ENCODE measurements around the gene RASL12. TPM values are rescaled to one million over a fixed set of nuclear protein-coding genes. Genes with fewer than 3 reads are reported as not detected.

Gene RASL12
- polyA plus RNA-seq, 2 of the 4 experiments (the other 2 are of a cell fraction): 0.08 to 0.34 TPM

DNA sequence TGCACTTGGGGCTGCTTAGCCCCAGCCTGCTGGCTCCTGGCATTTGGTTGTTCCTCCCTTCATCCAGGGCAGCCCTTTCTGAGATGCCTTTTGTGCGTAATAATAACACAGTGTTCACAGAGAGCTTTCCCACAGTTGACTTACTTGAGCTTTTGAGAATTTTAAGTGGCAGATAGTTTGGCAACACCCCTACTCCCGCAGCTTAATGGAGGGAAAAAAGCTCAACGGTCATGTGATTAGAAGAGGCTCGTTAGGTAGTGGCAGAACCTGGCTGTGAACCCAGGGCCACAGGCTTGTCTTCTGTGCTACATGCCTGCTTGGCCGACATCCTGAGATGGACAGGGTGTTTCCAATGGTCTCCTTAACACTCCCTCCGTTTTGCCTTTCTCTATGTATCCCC, 13.5 kb upstream of the RASL12 start:
- no peak for ATAC-seq
- ChIA-PET CTCF (interaction anchor here (1.4 to 32.9 kb wide), 4 partner anchors 20 to 350 kb away, joined by 4 to 1280 read pairs (median 130); partner anchors contain the start of genes MTFMT, RASL12 and SLC51B), POLR2A (no interaction called here)
- no peak overlapping the region for H3K4me2 ChIP-seq
- no peaks in the 10 kb centered on the region for H3K9me3 ChIP-seq
- no peak for DNase-seq (ENCODE audit: low read depth in 1 of 2, low spot score in 1 of 2)
- H3K4me3 ChIP-seq: no peak overlapping the region
- H3K4me1 ChIP-seq: peaks cover 7% of the 10 kb centered on the region; the same call in 1 of the 3 replicates
- WGBS (ENCODE audit: missing lambda C conversion rate): 58% methylated on average over 6 of the region's 6 CpGs
- H3K27ac ChIP-seq: no peak overlapping the region
- no peak for FAIRE-seq
- TF ChIP-seq, protein P1, sequence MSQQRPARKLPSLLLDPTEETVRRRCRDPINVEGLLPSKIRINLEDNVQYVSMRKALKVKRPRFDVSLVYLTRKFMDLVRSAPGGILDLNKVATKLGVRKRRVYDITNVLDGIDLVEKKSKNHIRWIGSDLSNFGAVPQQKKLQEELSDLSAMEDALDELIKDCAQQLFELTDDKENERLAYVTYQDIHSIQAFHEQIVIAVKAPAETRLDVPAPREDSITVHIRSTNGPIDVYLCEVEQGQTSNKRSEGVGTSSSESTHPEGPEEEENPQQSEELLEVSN (IDR thresholded peaks at IDR 0.05; ENCODE audit: borderline replicate concordance, low read depth): no peak
- TF ChIP-seq HEYL (CRISPR knock-in tag; IDR thresholded peaks at IDR 0.05): no peak
- no peak for TF ChIP-seq ESRRA (IDR thresholded peaks at IDR 0.05; ENCODE audit: borderline replicate concordance, low read length)
- TF ChIP-seq, protein P2, sequence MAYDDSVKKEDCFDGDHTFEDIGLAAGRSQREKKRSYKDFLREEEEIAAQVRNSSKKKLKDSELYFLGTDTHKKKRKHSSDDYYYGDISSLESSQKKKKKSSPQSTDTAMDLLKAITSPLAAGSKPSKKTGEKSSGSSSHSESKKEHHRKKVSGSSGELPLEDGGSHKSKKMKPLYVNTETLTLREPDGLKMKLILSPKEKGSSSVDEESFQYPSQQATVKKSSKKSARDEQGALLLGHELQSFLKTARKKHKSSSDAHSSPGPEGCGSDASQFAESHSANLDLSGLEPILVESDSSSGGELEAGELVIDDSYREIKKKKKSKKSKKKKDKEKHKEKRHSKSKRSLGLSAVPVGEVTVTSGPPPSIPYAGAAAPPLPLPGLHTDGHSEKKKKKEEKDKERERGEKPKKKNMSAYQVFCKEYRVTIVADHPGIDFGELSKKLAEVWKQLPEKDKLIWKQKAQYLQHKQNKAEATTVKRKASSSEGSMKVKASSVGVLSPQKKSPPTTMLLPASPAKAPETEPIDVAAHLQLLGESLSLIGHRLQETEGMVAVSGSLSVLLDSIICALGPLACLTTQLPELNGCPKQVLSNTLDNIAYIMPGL (CRISPR knock-in tag; IDR thresholded peaks at IDR 0.05; ENCODE audit: borderline replicate concordance): no peak
- TF ChIP-seq EP300 (IDR thresholded peaks at IDR 0.05): no peak
- TF ChIP-seq, protein P3, sequence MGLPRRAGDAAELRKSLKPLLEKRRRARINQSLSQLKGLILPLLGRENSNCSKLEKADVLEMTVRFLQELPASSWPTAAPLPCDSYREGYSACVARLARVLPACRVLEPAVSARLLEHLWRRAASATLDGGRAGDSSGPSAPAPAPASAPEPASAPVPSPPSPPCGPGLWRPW (IDR thresholded peaks at IDR 0.05): no peak
- no peak for TF ChIP-seq HOXB5 (CRISPR knock-in tag; IDR thresholded peaks at IDR 0.05)
- no peak for TF ChIP-seq KDM5A (IDR thresholded peaks at IDR 0.05)
- no peak for TF ChIP-seq NFE2L2 (conservative IDR thresholded peaks at IDR 0.05; ENCODE audit: low read length)
- TF ChIP-seq POLR2A (IDR thresholded peaks at IDR 0.05; ENCODE audit: low read length): no peak
- no peak for TF ChIP-seq MAFK (IDR thresholded peaks at IDR 0.05; ENCODE audit: partially characterized antibody)
- TF ChIP-seq PHF8 (IDR thresholded peaks at IDR 0.05; ENCODE audit: borderline replicate concordance, low read depth): no peak
- TF ChIP-seq HOXA7 (CRISPR knock-in tag; IDR thresholded peaks at IDR 0.05): no peak
- TF ChIP-seq, protein P4, sequence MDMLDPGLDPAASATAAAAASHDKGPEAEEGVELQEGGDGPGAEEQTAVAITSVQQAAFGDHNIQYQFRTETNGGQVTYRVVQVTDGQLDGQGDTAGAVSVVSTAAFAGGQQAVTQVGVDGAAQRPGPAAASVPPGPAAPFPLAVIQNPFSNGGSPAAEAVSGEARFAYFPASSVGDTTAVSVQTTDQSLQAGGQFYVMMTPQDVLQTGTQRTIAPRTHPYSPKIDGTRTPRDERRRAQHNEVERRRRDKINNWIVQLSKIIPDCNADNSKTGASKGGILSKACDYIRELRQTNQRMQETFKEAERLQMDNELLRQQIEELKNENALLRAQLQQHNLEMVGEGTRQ (IDR thresholded peaks at IDR 0.05): no peak

DNA sequence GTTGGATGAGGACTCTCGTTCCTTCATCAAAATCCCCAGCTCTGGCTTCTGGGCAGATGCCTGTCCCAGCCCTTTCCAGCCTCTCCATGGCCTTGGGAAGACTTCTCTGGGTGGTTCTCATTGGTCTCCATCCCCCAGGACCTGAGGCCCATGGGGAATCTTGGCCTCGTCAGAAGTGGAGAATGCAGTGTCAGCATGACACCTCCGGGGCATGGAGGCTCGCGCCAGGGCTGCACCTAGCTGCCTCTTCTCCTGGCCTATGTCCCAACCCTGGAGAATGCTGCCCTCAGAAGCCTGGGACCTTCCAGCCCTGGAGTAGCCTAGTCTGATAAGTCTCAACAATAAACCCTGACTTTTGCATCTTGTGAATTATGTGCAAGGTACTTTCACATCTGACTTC, 11.8 kb upstream of the RASL12 start:
- ATAC-seq: no peak
- 92% methylated on average over 4 of the region's 5 CpGs for WGBS (ENCODE audit: missing lambda C conversion rate)
- FAIRE-seq: no peak

More for the DNA sequence above, 11.8 kb upstream of the RASL12 start:
- POLR2A ChIA-PET: no interaction called here
- TF ChIP-seq, protein P1 (IDR thresholded peaks at IDR 0.05; ENCODE audit: borderline replicate concordance, low read depth): no peak
- TF ChIP-seq FOXS1 (CRISPR knock-in tag; IDR thresholded peaks at IDR 0.05) (no peak), TP53 (CRISPR knock-in tag; IDR thresholded peaks at IDR 0.05) (no peak), MAFK (IDR thresholded peaks at IDR 0.05; ENCODE audit: partially characterized antibody) (peak; percentile 80), HOXB5 (CRISPR knock-in tag; IDR thresholded peaks at IDR 0.05) (no peak)
- TF ChIP-seq, protein P5, sequence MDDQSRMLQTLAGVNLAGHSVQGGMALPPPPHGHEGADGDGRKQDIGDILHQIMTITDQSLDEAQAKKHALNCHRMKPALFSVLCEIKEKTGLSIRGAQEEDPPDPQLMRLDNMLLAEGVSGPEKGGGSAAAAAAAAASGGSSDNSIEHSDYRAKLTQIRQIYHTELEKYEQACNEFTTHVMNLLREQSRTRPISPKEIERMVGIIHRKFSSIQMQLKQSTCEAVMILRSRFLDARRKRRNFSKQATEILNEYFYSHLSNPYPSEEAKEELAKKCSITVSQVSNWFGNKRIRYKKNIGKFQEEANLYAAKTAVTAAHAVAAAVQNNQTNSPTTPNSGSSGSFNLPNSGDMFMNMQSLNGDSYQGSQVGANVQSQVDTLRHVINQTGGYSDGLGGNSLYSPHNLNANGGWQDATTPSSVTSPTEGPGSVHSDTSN (IDR thresholded peaks at IDR 0.05): no peak
- Histone ChIP-seq H3K4me2 (no peak overlapping the region), H3K9me3 (no peaks in the 10 kb centered on the region), H3K4me3 (no peak overlapping the region), H3K4me1 (peaks cover 7% of the 10 kb centered on the region; the same call in 1 of the 3 replicates), H3K27ac (no peak overlapping the region)
- no peak for DNase-seq (ENCODE audit: low read depth in 1 of 2, low spot score in 1 of 2)
- CTCF ChIA-PET: interaction anchor here (1.9 to 32.9 kb wide), 8 partner anchors 22 to 348 kb away, joined by 5 to 1280 read pairs (median 16); partner anchors contain the start of genes MTFMT, RASL12, SLC51B and UBAP1L
